SK-N-MC (cell line): ENCODE results near the gene SLC26A8.

ENCODE experiments used
- EZH2 ChIP-seq: fragments of 200-600 bp; sonication (generic); IDR thresholded peaks from one replicate; pipeline ENCODE4 v1.6.1; 2017; ENCODE audit warnings: antibody characterized with exemption
- FOXP2 ChIP-seq: optimal IDR thresholded peaks from 2 replicates; pipeline ENCODE3; 2011; ENCODE audit warnings: mild to moderate bottlenecking, moderate library complexity; ENCODE audit not compliant: insufficient read depth; ENCODE audit errors: extremely low read length, control extremely low read depth
- POLR2AphosphoS5 ChIP-seq: IDR thresholded peaks from 2 replicates; pipeline ENCODE4 v1.6.1; 2012; ENCODE audit warnings: mild to moderate bottlenecking, low read depth, low read length, borderline replicate concordance

DNA sequence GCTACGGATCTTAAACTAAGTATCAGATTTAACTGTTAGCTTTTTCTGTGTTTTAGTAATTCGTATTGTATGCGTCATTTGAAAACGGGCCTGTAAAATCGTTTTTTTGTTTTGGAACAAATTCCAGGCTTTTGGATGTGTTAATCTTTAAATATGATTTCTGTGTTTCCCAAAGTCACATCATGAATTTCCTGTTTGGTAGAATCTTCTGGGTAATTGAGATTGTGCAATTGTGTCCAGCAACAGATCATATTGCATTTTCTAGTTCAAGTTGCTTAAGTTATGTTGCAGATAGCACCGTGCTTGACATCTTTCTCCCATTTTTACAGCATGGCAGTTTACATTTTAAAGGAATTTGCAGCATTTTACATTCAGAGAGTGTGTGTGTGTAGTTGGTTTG, 5.0 kb upstream of the SLC26A8 start:
- TF ChIP-seq POLR2AphosphoS5 = no peak
- TF ChIP-seq EZH2 = no peak
- no peak for TF ChIP-seq FOXP2
